ENCODE measurements around the gene CGNL1. TPM values are rescaled to one million over a fixed set of nuclear protein-coding genes. Genes with fewer than 3 reads are reported as not detected.

CGNL1 gene
- total RNA-seq, 3 donors from 2014 or later: 0.05 to 0.08 (median 0.05) TPM

DNA sequence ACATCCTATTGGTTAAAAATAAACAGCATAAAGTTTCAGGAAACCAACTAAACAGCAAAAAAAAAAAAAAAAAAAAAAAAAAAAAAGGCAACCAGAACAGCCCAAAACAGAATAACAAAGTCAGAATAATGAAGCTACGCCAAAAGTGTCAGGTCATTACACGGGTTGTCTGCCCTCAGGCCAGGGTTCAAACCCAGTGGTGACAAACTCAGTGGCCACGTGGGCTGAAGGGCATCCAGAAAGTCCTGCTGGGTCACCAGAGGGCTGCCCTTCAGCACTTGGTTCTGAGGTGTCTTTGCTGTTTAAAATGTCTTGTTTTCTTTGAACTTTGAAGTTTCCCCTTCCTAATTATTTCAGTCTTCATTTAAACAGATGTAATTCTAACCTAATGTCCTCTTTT, 61.3 kb downstream of the CGNL1 start:
- Mint-ChIP-seq H3K27me3 (ENCODE audit: low read depth) (peaks cover 8% of the 10 kb centered on the region), H3K4me3 (no peak overlapping the region), H3K9me3 (no peaks in the 10 kb centered on the region), H3K36me3 (ENCODE audit: insufficient read depth) (no peaks in the 10 kb centered on the region), H3K4me1 (ENCODE audit: low read depth) (no peaks in the 10 kb centered on the region)
- DNase-seq (no peak), ATAC-seq (no peak)

DNA sequence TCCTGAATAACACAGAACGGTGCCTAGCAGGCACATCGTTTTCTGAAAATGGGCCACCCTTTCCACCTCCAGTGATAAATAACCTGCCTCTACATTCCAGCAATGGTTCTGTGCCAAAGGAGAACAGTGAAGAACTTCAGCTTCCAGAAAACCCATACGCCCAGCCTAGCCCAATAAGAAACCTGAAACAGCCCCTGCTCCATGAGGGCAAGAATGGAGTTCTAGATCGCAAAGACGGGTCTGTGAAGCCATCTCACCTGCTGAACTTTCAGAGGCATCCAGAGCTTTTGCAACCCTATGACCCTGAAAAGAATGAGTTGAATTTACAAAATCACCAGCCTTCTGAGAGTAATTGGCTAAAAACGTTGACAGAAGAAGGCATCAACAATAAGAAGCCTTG, 61.9 kb downstream of the CGNL1 start:
- no peak overlapping the region for H3K4me3 Mint-ChIP-seq
- H3K4me1 Mint-ChIP-seq (ENCODE audit: low read depth): no peaks in the 10 kb centered on the region
- ATAC-seq: no peak
- no peaks in the 10 kb centered on the region for H3K36me3 Mint-ChIP-seq (ENCODE audit: insufficient read depth)
- H3K27me3 Mint-ChIP-seq (ENCODE audit: low read depth): peaks cover 8% of the 10 kb centered on the region
- H3K9me3 Mint-ChIP-seq: no peaks in the 10 kb centered on the region
- DNase-seq: no peak

DNA sequence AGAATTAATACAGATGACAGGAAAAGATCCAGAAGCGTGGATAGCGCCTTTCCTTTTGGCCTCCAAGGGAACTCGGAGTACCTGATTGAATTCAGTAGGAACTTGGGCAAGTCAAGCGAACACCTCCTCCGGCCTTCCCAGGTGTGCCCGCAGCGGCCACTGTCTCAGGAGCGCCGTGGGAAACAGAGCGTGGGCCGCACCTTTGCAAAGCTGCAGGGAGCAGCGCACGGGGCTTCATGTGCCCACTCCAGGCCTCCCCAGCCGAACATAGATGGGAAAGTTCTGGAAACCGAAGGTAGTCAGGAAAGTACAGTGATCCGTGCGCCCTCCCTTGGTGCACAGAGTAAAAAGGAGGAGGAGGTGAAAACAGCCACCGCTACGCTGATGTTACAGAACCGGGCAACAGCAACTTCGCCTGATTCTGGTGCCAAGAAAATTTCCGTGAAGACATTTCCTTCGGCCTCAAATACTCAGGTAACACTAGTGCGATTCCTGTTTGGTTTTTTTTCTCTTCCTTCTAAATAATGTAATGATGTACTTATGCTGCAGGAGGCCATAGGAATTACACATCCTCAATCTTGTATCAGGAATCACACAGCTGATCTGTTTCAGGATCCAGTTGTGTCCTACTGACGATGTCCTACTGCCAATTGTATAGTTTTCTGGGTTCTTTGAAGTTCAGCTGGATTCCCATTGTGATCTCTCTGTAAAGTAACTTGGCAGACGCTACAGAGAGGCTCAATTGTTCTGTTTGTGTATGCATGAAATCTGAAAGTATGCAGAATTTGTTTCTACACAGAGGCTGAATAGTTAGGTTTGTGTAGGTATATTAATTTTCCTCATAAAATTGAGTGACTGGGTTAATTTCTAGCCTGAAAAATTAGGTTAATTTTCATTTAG, 63.1 kb downstream of the CGNL1 start:
- Mint-ChIP-seq H3K27me3 (ENCODE audit: low read depth) (peaks cover 9% of the 10 kb centered on the region), H3K9me3 (no peaks in the 10 kb centered on the region), H3K4me3 (no peak overlapping the region), H3K4me1 (ENCODE audit: low read depth) (no peaks in the 10 kb centered on the region), H3K36me3 (ENCODE audit: insufficient read depth) (no peaks in the 10 kb centered on the region)
- DNase-seq (no peak), ATAC-seq (no peak)

DNA sequence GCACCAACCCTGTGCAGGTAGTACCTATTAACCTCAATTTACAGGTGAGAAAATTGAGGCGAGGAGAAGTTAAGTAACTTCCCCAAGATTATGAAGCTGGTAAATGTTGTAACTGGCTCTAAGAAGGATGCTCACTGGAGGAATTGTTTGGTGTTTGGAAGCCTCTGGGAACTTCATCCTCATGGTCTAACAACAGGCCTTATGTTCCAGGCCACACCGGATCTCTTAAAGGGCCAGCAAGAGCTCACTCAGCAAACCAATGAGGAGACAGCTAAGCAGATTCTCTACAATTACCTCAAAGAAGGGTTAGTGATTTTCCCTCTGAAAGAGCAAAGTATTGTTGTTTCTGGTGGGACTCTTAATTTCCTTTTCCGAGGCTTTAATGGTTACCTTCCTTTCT, 63.9 kb downstream of the CGNL1 start:
- ATAC-seq (no peak), DNase-seq (no peak)
- Mint-ChIP-seq H3K27me3 (ENCODE audit: low read depth) (peaks cover 8% of the 10 kb centered on the region), H3K36me3 (ENCODE audit: insufficient read depth) (no peaks in the 10 kb centered on the region), H3K4me1 (ENCODE audit: low read depth) (no peaks in the 10 kb centered on the region), H3K9me3 (no peaks in the 10 kb centered on the region), H3K4me3 (no peak overlapping the region)

DNA sequence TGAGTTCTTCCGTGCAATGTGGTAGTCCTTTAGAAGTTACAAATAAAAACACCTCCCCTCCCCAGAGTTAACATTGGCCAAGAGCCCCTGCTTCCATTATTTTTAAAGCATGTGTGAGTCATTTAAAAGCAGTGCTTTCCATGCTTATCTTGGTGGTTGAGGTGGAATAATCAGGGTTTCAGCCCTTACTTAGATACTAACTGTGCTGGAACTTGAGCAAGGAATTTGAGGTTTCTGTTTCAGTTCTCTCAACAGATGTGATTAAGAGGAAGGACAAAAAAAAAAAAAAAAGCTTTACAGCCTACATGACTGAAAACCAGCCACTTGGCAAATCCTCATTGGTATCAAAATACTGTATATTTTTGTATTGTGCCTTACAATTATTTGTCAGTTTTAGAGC, 64.5 kb downstream of the CGNL1 start:
- Mint-ChIP-seq H3K9me3 (no peaks in the 10 kb centered on the region), H3K4me1 (ENCODE audit: low read depth) (no peaks in the 10 kb centered on the region), H3K36me3 (ENCODE audit: insufficient read depth) (no peaks in the 10 kb centered on the region), H3K4me3 (no peak overlapping the region), H3K27me3 (ENCODE audit: low read depth) (peaks cover 8% of the 10 kb centered on the region)
- ATAC-seq (no peak), DNase-seq (no peak)

DNA sequence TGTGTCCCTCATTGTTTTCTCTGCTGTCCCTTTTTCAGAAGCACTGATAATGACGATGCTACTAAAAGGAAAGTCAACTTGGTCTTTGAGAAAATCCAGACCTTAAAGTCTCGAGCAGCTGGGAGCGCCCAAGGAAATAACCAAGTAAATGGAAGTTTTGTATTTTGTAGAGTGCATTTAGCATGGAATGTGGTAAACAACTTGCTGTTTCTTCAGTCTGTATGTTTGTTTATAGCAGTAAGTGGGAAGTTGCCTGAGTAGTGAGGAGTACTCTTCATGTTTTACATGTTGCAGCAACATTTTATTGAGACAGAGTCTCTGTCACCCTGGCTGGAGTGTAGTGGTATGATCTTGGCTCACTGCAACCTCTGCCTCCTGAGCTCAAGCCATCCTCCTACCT, 66.0 kb downstream of the CGNL1 start:
- Mint-ChIP-seq H3K27me3 (ENCODE audit: low read depth) (peaks cover 4% of the 10 kb centered on the region), H3K9me3 (no peaks in the 10 kb centered on the region), H3K4me1 (ENCODE audit: low read depth) (no peaks in the 10 kb centered on the region), H3K4me3 (no peak overlapping the region), H3K36me3 (ENCODE audit: insufficient read depth) (no peaks in the 10 kb centered on the region)
- DNase-seq (no peak), ATAC-seq (no peak)

DNA sequence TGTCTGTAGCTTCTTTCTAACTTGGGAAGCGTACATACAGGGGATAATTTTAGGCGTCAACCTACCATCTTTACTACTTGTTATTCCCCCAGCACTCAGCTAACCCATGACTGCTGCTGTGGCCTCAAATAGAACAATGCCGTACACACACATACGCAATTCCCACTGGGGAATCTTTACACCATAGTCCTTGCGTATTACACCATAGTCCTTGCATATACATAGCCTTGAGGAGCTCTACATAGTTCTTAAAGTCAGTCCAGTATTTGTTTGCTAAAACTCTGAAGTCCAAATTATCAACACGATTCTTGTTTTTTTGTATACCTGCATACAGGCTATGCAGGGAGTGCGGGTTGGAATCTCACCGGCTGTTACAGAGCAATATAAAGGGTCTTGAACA, 67.2 kb downstream of the CGNL1 start:
- no peak for DNase-seq
- no peaks in the 10 kb centered on the region for H3K9me3 Mint-ChIP-seq
- H3K36me3 Mint-ChIP-seq (ENCODE audit: insufficient read depth): no peaks in the 10 kb centered on the region
- peaks cover 4% of the 10 kb centered on the region for H3K27me3 Mint-ChIP-seq (ENCODE audit: low read depth)
- ATAC-seq: no peak
- H3K4me1 Mint-ChIP-seq (ENCODE audit: low read depth): no peaks in the 10 kb centered on the region
- no peak overlapping the region for H3K4me3 Mint-ChIP-seq

DNA sequence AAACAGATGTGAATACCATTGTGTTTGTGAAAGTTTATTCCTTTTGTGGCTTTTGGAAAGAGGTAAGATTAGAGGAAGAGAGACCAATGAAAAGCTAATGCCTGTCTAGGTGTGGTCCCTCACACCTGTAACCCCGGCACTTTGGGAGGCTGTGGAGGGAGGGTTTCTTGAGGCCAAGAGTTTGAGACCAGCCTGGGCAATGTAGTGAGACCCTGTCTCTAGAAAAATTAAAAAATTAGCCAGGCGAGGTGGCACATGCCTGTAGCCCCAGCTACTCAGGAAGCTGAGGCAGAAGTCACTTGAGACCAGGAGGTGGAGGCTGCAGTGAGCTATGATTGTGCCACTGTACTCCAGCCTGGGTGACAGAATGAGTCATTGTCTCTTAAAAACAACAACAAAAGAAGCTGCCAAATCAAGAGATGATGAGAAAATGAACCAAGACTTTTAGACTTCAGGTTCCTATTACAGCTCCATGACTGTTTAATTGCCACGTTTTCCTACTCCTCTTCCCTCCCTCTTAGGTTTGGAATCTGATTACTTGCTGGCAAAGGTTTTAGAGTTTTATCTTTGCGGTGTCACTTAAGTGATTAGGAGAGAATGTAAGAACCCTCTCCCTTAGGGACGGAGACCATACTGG, 68.7 kb downstream of the CGNL1 start:
- H3K36me3 Mint-ChIP-seq (ENCODE audit: insufficient read depth): no peaks in the 10 kb centered on the region
- ATAC-seq (no peak), DNase-seq (no peak)
- no peak overlapping the region for H3K4me3 Mint-ChIP-seq
- no peaks in the 10 kb centered on the region for H3K4me1 Mint-ChIP-seq (ENCODE audit: low read depth)
- H3K27me3 Mint-ChIP-seq (ENCODE audit: low read depth): peaks cover 7% of the 10 kb centered on the region
- H3K9me3 Mint-ChIP-seq: no peaks in the 10 kb centered on the region

DNA sequence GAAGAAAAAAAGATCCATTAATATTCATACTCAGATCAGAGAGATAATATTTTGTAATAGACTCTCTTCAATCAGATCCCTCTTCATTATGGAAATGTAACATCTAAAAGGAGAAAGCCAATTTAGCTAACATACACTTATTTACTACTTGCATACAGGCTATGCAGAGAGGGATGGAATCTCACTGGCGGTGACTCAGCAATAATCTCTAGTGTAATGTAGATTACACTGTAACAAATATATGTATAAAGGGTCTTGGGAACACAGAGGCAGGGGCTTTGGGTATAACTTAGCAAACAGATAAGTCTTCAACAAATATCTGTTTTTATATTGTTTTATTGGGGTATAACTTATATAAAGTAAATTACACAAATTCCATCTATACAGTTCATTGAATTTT, 69.6 kb downstream of the CGNL1 start:
- no peaks in the 10 kb centered on the region for H3K9me3 Mint-ChIP-seq
- no peaks in the 10 kb centered on the region for H3K4me1 Mint-ChIP-seq (ENCODE audit: low read depth)
- H3K36me3 Mint-ChIP-seq (ENCODE audit: insufficient read depth): no peaks in the 10 kb centered on the region
- ATAC-seq (no peak), DNase-seq (no peak)
- H3K27me3 Mint-ChIP-seq (ENCODE audit: low read depth): peaks cover 11% of the 10 kb centered on the region
- H3K4me3 Mint-ChIP-seq: no peak overlapping the region

DNA sequence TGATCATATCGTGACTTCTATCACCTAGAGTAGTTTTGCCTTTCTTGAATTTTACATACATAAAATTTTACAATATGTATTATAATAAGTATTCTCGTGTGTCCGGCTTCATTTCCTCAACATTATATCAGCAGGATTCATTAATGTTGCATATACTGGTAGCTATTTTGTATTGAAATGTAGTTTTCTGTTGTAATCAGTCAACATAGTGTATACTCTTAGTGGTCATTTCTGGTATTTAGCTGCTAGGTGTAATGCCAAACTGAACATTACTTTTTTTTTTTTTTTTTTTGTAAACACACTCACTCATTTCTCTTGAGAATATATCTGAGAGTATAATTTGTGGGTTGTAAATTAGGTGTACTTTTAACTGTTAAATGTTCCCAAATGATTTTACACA, 70.1 kb downstream of the CGNL1 start:
- DNase-seq (no peak), ATAC-seq (no peak)
- H3K4me3 Mint-ChIP-seq: no peak overlapping the region
- peaks cover 11% of the 10 kb centered on the region for H3K27me3 Mint-ChIP-seq (ENCODE audit: low read depth)
- no peaks in the 10 kb centered on the region for H3K4me1 Mint-ChIP-seq (ENCODE audit: low read depth)
- H3K36me3 Mint-ChIP-seq (ENCODE audit: insufficient read depth): no peaks in the 10 kb centered on the region
- H3K9me3 Mint-ChIP-seq: no peaks in the 10 kb centered on the region

DNA sequence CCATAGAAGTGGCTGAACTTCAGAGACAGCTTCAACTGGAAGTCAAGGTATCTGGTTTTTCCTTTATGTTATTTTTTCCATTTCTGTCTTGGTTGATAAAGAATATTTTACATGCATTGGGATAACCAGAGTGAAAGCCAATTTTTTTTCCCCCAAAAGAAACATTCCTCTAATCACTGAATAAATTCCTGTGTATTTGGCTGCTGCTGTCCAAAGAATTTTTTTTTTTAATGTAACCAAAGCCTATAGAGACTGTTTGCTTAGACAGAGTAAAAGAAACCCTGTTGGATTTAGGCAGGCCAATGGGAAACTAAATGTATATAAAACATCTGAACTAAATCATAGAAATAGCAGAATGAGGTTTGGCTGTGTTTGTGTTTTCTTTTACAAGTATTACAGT, 75.2 kb downstream of the CGNL1 start:
- no peak for DNase-seq
- Mint-ChIP-seq H3K4me1 (ENCODE audit: low read depth) (no peaks in the 10 kb centered on the region), H3K4me3 (no peak overlapping the region), H3K27me3 (ENCODE audit: low read depth) (peaks cover 11% of the 10 kb centered on the region), H3K36me3 (ENCODE audit: insufficient read depth) (no peaks in the 10 kb centered on the region), H3K9me3 (no peaks in the 10 kb centered on the region)
- no peak for ATAC-seq

DNA sequence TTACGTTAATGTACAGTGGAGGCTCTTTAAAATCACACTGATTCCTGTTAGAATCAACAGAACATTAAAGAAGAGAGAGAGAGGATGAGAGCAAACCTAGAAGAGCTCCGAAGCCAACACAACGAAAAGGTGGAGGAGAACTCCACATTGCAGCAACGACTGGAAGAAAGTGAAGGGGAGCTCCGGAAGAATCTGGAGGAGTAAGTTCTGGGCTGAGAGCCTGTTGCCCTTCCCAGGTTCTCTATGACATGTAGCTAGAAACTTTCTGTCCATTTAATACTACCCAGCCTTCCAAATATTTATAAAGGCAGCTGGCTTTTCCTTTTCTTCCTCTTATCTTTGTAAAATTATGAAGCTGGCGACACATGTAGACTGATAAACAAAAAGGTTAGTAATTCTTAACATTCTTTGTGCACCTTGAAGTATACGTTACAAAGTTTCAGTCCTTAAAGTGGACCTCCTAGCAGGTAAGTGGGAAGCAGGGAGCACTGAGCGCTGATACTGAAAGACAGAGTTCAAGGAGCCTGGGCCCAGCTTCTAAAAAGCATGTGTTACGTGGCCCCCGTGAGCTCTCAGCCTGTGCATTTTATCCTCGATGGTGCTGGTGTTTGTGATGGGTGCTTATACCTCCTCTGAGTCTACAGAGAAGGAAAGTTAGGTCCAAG, 75.9 kb downstream of the CGNL1 start:
- no peaks in the 10 kb centered on the region for H3K9me3 Mint-ChIP-seq
- DNase-seq: no peak
- no peaks in the 10 kb centered on the region for H3K4me1 Mint-ChIP-seq (ENCODE audit: low read depth)
- H3K4me3 Mint-ChIP-seq: no peak overlapping the region
- no peak for ATAC-seq
- no peaks in the 10 kb centered on the region for H3K36me3 Mint-ChIP-seq (ENCODE audit: insufficient read depth)
- H3K27me3 Mint-ChIP-seq (ENCODE audit: low read depth): peaks cover 11% of the 10 kb centered on the region

DNA sequence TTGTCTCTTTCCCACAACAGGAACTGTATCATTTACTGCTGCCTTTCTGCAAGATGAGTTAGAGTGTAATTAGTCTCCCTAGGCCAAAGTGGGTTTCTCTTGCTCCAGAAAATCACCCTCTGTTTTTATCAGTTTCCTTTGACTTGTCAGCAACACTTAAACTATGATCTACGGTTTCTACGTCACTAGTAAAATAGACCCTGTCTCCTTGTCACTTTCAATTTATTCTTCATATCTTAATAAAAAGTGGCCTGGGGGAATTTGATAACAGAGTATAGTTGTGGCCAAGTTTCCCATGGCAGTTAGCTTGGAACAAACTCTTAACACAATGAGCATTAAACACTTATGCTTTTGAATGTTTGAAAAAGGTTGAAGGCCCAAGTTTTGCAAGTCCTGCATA, 79.6 kb downstream of the CGNL1 start:
- H3K9me3 Mint-ChIP-seq: no peaks in the 10 kb centered on the region

DNA sequence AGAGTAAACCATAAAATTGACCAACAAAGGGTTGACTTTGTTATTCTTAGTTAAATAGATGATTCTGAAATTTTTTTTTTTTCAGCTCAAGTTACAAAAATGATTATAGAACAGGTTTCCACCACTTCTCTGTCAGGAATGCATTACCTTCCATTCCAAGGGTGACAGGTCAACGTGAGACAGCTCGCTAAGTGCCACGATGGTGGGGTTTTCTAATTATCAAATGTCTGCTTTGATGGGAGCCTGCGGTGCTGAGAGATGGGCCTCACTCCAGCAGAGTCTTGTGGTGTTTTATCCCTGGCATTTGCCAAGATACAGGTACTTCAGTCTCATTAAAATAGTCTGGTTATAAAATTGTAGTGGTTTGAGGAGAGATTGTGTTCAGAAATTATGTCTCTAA, 80.3 kb downstream of the CGNL1 start:
- H3K27me3 Mint-ChIP-seq (ENCODE audit: low read depth): peaks cover 7% of the 10 kb centered on the region
- DNase-seq (no peak), ATAC-seq (no peak)
- no peaks in the 10 kb centered on the region for H3K4me1 Mint-ChIP-seq (ENCODE audit: low read depth)
- no peaks in the 10 kb centered on the region for H3K36me3 Mint-ChIP-seq (ENCODE audit: insufficient read depth)
- H3K4me3 Mint-ChIP-seq: no peak overlapping the region
- no peaks in the 10 kb centered on the region for H3K9me3 Mint-ChIP-seq

More for the DNA sequence above, 79.6 kb downstream of the CGNL1 start:
- Mint-ChIP-seq H3K4me3 (no peak overlapping the region), H3K27me3 (ENCODE audit: low read depth) (peaks cover 7% of the 10 kb centered on the region), H3K36me3 (ENCODE audit: insufficient read depth) (no peaks in the 10 kb centered on the region), H3K4me1 (ENCODE audit: low read depth) (no peaks in the 10 kb centered on the region)
- ATAC-seq: no peak
- no peak for DNase-seq

DNA sequence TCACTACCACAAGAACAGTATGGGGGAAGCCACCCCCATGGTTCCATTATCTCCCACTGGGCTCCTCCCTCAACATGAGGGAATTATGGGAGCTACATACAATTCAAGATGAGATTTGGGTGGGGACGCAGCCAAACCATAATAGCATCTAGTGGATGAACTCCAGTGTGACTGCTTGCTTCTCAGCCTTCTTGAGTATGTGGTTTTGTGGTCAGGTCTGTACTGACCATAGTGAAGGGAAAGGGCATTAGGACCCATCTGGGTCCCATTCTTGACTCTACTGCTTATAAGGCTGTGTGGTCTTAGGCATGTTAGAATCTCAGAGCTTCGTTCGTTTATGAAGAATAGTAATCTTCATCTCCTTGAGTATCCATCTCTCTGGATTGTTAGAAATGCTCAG, 81.4 kb downstream of the CGNL1 start:
- no peaks in the 10 kb centered on the region for H3K9me3 Mint-ChIP-seq
- peaks cover 7% of the 10 kb centered on the region for H3K27me3 Mint-ChIP-seq (ENCODE audit: low read depth)
- H3K4me3 Mint-ChIP-seq: no peak overlapping the region
- ATAC-seq (no peak), DNase-seq (no peak)
- H3K36me3 Mint-ChIP-seq (ENCODE audit: insufficient read depth): no peaks in the 10 kb centered on the region
- no peaks in the 10 kb centered on the region for H3K4me1 Mint-ChIP-seq (ENCODE audit: low read depth)
